Heart left ventricle (tissue), 16 donors: ENCODE results near the gene PLA2G4B. TPM values are rescaled to one million over a fixed set of nuclear protein-coding genes. Genes with fewer than 3 reads are reported as not detected.
A peak's percentile ranks its signal among the peaks of the same experiment; 100 is the strongest.

ENCODE experiments used
- ATAC-seq, 4 donors: fragments of 200-7000 bp; cut with Tn5 transposase; one replicate each; pipeline ENCODE4 v1.9.1; 2020 to 2022; ENCODE audit warnings: moderate library complexity in 4 of 4, mild to moderate bottlenecking in 3 of 4, moderate number of reproducible peaks in 1 of 4
- DNase-seq, 5 donors: peaks; one replicate each; pipeline ENCODE4 v3.0.0-alpha.2; 2020
- H3K27ac ChIP-seq, 12 donors: fragments of 200-600 bp; sonication (generic) in 4 of 12; one replicate each; pipeline versions ENCODE4 v1.5.0 to v1.8.0; 2016 to 2022; ENCODE audit warnings: mild to moderate bottlenecking in 2 of 12
- H3K27me3 ChIP-seq, 9 donors: fragments of 200-600 bp; sonication (generic) in 2 of 9; one replicate each; pipeline versions ENCODE4 v1.5.1 to v1.8.0; 2016 to 2022; ENCODE audit warnings: mild to moderate bottlenecking in 3 of 9
- H3K36me3 ChIP-seq, 9 donors: fragments of 200-600 bp; sonication (generic) in 2 of 9; one replicate each; pipeline versions ENCODE4 v1.5.0 to v1.8.0; 2018 to 2022; ENCODE audit warnings: mild to moderate bottlenecking in 2 of 9
- H3K4me1 ChIP-seq, 12 donors: fragments of 200-600 bp; sonication (generic) in 4 of 12; one replicate each; pipeline versions ENCODE4 v1.5.0 to v1.8.0; 2016 to 2022; ENCODE audit warnings: mild to moderate bottlenecking in 3 of 12
- H3K4me3 ChIP-seq, 12 donors: fragments of 200-600 bp; sonication (generic) in 4 of 12; one replicate each; pipeline versions ENCODE4 v1.5.0 to v1.8.0; 2017 to 2022; ENCODE audit warnings: mild to moderate bottlenecking in 9 of 12, moderate library complexity in 4 of 12
- H3K9me3 ChIP-seq, 12 donors: fragments of 200-600 bp; sonication (generic) in 4 of 12; one replicate each; pipeline versions ENCODE4 v1.5.0 to v1.8.0; 2016 to 2022; ENCODE audit warnings: mild to moderate bottlenecking in 1 of 12
- POLR2A ChIP-seq, 2 donors: fragments of 450-650 bp; IDR thresholded peaks; one replicate each; pipeline ENCODE4 v1.6.1; 2017; ENCODE audit warnings: antibody characterized with exemption in 2 of 2, mild to moderate bottlenecking in 2 of 2, moderate library complexity in 2 of 2
- WGBS, 4 donors: extraction: QIAGEN DNeasy Blood & Tissue Kit in 2 of 4; methylation state at CpG; one replicate each; pipeline versions ENCODE4 v1.1.5 to v1.1.7; 2013 to 2018; 5-methylcytosine and 5-hydroxymethylcytosine counted together
- intact Hi-C, 10 donors: fragments of 100-400 bp; cut with DNase I; formaldehyde crosslinking; loops; one replicate each; pipeline versions ENCODE4 v1.11.1 to v1.14.2; 2022
- polyA plus RNA-seq, 2 donors: library from polyadenylated mRNA; stranded (reverse); fragments of 200-250 nt; gene quantifications; one replicate each; pipeline ENCODE4 v1.2.3, GENCODE V29; 2013
- total RNA-seq, 9 donors: library from RNA; depleted of rRNA in 2 of 9; stranded (reverse); fragments of >200 nt in 2 of 9; fragmentation: NEBNext Ultra II Directional in 3 of 9; extraction: Animal tissue kit (Norgen Biotek cat#: 25700) in 3 of 9; gene quantifications; one replicate each; pipeline versions ENCODE4 v1.1.0 to v1.2.4, GENCODE V29; 2016 to 2023
- TF ChIP-seq, protein P1 (sequence below), 12 donors: fragments of 200-600 bp; sonication (generic) in 4 of 12; IDR thresholded peaks; one replicate each; pipeline versions ENCODE4 v1.5.0 to v1.8.0; 2018 to 2022; ENCODE audit warnings: antibody characterized with exemption in 12 of 12, mild to moderate bottlenecking in 5 of 12
- donor health status: ischemic (EF 13 %, LVEDD 7.1; RV severe dilation, severe dysfunction).
- donor health status: healthy with polysubstance abuse.
- donor health status: DM: no; HTN: yes; CAD: no.
- donor health status: DM: no; HTN: no; CAD: no.
- donor health status: ischemic (EF 25% LVEDD 6.9; RV normal size, moderate dysfunction).
- donor health status: ischemic (EF 25% LVEDD 5.7; RV mildly dilated, moderate dysfunction).
- donor health status: healthy.
- donor health status: DM: yes; HTN: yes; CAD: no.
- donor health status: ischemic (EF 35%, LVEDD 5.7; RV mildly dilated, moderate dysfunction).
- donor health status: nonischemic (EF 11% LVEDD 7.7; RV severe dilation, severe dysfunction).
- donor health status: DM: yes; HTN: yes; CAD: no.
- donor health status: PGD.
- donor health status: ischemic (EF 29% LVEDD 5.4; RV normal size, mild dysfunction).
- donor health status: nonischemic (EF 23%, LVEDD 6.1; RV moderate dilation, normal function).

Gene PLA2G4B
- total and polyA plus RNA-seq, 11 donors = 0.38 to 6.0 (median 2.8) TPM

DNA sequence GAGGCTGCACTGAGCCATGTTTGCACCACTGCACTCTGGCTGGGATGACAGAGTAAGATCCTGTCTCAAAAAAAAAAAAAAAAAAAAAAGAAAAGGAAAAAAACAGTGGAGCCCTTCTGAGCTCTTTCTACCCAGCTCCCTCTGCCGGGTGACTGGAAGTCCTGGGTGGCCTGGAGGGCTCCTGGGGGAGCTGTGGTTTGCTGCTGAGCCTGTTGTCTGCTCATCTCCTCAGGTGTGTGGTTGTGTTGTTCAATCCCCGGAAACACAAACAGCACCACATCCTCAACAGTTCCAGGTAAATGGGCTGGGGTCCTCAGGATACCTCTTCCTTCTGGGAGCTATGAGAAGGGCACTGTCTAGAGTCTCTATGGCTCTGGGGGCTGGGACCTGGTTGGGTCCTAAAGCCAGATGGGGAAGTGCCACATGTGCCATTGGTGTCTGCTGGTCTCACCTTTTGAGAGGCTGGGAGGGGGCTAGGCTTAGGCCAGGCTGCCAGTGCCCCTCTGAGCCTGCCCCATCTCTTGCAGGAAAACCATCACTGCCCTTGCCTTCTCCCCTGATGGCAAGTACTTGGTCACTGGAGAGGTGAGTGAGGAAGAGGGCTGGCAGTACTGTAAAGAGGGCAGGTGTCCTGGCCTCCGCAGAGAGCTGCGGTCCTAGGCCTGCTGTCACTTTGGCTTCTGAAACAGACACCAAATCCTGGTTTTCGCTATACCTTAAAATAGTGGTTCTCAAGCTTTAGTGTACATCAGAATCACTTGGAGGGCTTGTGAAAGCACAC is 27.8 kb upstream of the PLA2G4B start:
- no peak for ATAC-seq
- Histone ChIP-seq H3K4me3 (no peak overlapping the region), H3K9me3 (no peaks in the 10 kb centered on the region), H3K36me3 (peaks cover 0 to 39% (median 31%) of the 10 kb centered on the region in 9 donors), H3K4me1 (peaks cover 0 to 20% (median 3%) of the 10 kb centered on the region in 12 donors), H3K27me3 (no peaks in the 10 kb centered on the region), H3K27ac (no peak overlapping the region)
- 92 to 95% (median 93%) methylated on average over 5 of the region's 5 CpGs for WGBS, 4 donors
- no peak for DNase-seq
- intact Hi-C loops = loop anchor here (1.0 to 10.0 kb wide), 10 partner anchors 37 to 336 kb away; partner anchors contain the start of genes TYRO3 (in 7 of the 10) and MAPKBP1 (in 3 of the 10)
- TF ChIP-seq, protein P1, sequence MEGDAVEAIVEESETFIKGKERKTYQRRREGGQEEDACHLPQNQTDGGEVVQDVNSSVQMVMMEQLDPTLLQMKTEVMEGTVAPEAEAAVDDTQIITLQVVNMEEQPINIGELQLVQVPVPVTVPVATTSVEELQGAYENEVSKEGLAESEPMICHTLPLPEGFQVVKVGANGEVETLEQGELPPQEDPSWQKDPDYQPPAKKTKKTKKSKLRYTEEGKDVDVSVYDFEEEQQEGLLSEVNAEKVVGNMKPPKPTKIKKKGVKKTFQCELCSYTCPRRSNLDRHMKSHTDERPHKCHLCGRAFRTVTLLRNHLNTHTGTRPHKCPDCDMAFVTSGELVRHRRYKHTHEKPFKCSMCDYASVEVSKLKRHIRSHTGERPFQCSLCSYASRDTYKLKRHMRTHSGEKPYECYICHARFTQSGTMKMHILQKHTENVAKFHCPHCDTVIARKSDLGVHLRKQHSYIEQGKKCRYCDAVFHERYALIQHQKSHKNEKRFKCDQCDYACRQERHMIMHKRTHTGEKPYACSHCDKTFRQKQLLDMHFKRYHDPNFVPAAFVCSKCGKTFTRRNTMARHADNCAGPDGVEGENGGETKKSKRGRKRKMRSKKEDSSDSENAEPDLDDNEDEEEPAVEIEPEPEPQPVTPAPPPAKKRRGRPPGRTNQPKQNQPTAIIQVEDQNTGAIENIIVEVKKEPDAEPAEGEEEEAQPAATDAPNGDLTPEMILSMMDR (IDR thresholded peaks at IDR 0.05) = no peak
- no peak for TF ChIP-seq POLR2A (IDR thresholded peaks at IDR 0.05)

DNA sequence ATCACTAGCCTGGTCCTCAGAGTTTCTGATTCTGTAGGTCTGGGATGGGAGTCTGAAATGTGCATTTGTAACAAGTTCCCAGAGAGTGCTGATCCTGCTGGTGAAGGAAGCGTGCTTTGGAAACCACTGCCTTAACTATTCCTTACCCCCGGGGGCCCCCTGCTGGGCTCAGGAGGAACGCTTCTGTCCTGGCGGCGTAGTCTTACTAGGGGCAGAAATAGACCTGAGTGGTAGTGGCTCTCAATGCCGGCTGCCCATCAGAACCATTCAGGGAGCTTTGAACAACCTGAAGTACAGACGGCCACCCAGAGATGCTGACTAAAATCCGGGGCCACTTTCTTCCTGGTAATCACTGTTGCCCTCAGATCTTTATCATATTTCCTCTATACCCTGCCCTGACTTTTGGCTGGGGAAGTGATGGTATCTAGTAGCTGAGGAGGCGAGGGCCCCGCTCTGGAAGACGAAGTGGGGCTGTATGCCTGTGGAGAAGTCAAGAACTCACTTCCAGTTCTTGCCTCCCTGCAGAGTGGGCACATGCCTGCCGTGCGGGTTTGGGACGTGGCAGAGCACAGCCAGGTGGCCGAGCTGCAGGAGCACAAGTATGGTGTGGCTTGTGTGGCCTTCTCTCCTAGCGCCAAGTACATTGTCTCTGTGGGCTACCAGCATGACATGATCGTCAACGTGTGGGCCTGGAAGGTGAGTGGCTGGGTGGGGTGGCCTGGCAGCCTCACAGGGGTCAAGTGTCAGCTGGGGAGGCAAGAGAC is 27.0 kb upstream of the PLA2G4B start:
- H3K9me3 ChIP-seq = no peaks in the 10 kb centered on the region
- ATAC-seq (peak; percentile 84 to 92 (median 91)), DNase-seq (peak; percentile 79 to 87 (median 86))
- intact Hi-C loops = loop anchor here (1.0 to 10.0 kb wide), 11 partner anchors 37 to 337 kb away; partner anchors contain the start of genes TYRO3 (in 7 of the 10) and MAPKBP1 (in 3 of the 10)
- no peak overlapping the region for H3K27ac ChIP-seq
- TF ChIP-seq, protein P1 (IDR thresholded peaks at IDR 0.05) = peak; percentile 77 to 95 (median 90)
- TF ChIP-seq POLR2A (IDR thresholded peaks at IDR 0.05) = no peak
- peaks cover 0 to 47% (median 39%) of the 10 kb centered on the region in 9 donors for H3K36me3 ChIP-seq
- WGBS, 4 donors = 47 to 49% (median 49%) methylated on average over 18 of the region's 18 CpGs
- H3K27me3 ChIP-seq = no peaks in the 10 kb centered on the region
- H3K4me3 ChIP-seq = no peak overlapping the region
- H3K4me1 ChIP-seq = peaks cover 0 to 12% (median 2%) of the 10 kb centered on the region in 12 donors

DNA sequence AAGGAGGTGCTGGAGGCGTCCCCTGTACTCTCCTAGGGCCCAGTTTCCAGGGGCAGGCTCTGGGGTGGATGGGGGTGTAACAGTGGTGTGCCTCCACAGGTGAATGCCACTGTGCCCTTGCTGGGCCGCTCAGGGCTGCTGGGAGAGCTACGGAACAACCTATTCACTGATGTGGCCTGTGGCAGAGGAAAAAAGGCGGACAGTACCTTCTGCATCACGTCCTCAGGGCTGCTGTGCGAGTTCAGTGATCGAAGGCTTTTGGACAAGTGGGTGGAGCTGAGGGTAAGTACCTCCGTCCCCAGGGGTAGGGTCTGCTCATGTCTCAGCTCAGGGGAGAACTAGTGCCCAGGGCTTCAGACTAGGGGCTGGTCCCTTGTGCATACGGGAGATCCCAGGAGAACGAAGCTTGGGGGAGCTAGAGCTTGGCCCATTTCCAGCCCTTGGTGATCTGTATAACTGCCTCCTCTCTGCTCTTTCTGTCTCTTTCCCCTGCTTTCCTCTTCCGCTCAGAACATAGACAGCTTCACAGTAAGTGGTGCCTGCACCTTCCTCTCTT is 25.7 kb upstream of the PLA2G4B start:
- WGBS, 4 donors = 90 to 93% (median 92%) methylated on average over 10 to 11 of the region's 11 CpGs
- no peak for DNase-seq
- ATAC-seq = no peak

More for the DNA sequence above, 25.7 kb upstream of the PLA2G4B start:
- Histone ChIP-seq H3K4me3 (no peak overlapping the region), H3K36me3 (peaks cover 0 to 60% (median 51%) of the 10 kb centered on the region in 9 donors), H3K9me3 (no peaks in the 10 kb centered on the region), H3K4me1 (peaks cover 0 to 8% (median under 1%) of the 10 kb centered on the region in 12 donors), H3K27me3 (no peaks in the 10 kb centered on the region), H3K27ac (no peak overlapping the region)
- intact Hi-C loops = loop anchor here in 9 of 10 donors (2.0 to 10.0 kb wide), 7 partner anchors 206 to 338 kb away; partner anchors contain the start of gene TYRO3 (in 7 of the 9)
- TF ChIP-seq POLR2A (IDR thresholded peaks at IDR 0.05) = no peak
- TF ChIP-seq, protein P1 (IDR thresholded peaks at IDR 0.05) = no peak
